Neural crest cell (in vitro differentiated cells): ENCODE measurements around the gene PTMS. TPM values are rescaled to one million over a fixed set of nuclear protein-coding genes. Genes with fewer than 3 reads are reported as not detected.

Experiments used
- DNase-seq: peaks from one replicate; pipeline ENCODE4 v3.0.0; 2021; ENCODE audit warnings: low read depth, mixed read lengths, low spot score
- H3K27ac Mint-ChIP-seq: one replicate; pipeline ENCODE4 v1.8.0; 2021; ENCODE audit warnings: mild to moderate bottlenecking, mixed read lengths; ENCODE audit not compliant: unreplicated experiment
- H3K27me3 Mint-ChIP-seq: 2 replicates; pipeline ENCODE4 v1.8.0; 2021; ENCODE audit warnings: low read depth, mild to moderate bottlenecking, mixed read lengths
- H3K36me3 Mint-ChIP-seq: 2 replicates; pipeline ENCODE4 v1.8.0; 2021; ENCODE audit warnings: low read depth, mild to moderate bottlenecking, mixed read lengths
- H3K4me1 Mint-ChIP-seq: 2 replicates; pipeline ENCODE4 v1.8.0; 2021; ENCODE audit warnings: mixed read lengths
- H3K4me3 Mint-ChIP-seq: one replicate; pipeline ENCODE4 v1.8.0; 2021; ENCODE audit warnings: mild to moderate bottlenecking, mixed read lengths
- H3K9me3 Mint-ChIP-seq: 2 replicates; pipeline ENCODE4 v1.8.0; 2021; ENCODE audit warnings: mixed read lengths
- total RNA-seq: library from RNA; stranded (reverse); gene quantifications from 2 replicates; pipeline ENCODE4 v1.2.1, GENCODE V29; 2021
- TF ChIP-seq, protein P1 (sequence below): fragments of 200-600 bp; sonication (generic); conservative IDR thresholded peaks from 2 replicates; pipeline ENCODE4 v1.5.0; 2021; ENCODE audit warnings: antibody characterized with exemption, mild to moderate bottlenecking

Gene PTMS
- total RNA-seq, 1 donor from 2014 or later = 669 TPM

DNA sequence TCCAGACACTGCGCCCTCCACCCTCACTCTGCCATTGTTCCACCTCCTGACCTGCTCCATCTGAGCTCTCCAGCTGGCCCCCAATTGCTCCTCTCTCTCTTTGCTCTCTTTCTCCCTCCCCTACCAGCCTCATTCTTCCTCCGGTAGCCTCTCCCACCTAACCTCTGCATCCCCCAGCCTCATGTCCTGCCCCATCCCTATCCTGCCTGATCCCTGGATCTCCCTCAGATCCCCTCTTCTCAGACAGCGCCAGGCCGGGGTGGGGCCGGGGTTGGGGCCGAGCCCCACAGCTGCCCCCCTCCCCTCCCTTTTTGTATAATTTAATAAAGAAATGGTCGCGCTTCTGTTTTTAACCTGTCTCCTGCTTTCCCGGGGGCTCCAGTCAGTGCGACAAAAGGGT, 4.4 kb downstream of the PTMS start:
- DNase-seq = no peak
- peak overlapping the region; percentile 85 for H3K4me3 Mint-ChIP-seq

DNA sequence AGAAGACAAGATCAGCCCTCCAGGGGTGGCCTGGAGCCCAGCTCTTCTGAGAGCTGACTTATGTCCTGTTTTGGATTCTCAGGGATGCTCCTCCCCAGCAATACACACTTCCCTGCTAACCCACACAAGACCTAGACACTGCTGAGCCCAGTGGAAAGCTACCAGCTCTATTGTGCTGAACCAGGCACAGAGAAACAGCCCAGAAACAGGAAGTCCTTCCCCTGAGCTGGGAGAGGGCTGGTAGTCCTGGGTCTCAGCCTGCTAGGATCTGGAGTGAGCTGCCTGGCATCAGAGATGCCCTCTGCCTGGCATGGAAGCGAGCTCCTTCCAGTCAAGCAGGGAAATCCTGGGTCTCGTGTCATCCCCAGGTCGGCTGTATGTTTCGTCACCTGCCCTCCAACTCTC, 4.9 kb downstream of the PTMS start:
- DNase-seq = no peak
- Mint-ChIP-seq H3K4me3 (peak overlapping the region; percentile 85), H3K4me1 (peaks cover 49% of the 10 kb centered on the region), H3K27ac (peak overlapping the region; percentile 50), H3K36me3 (peaks cover 20% of the 10 kb centered on the region), H3K27me3 (peaks cover 19% of the 10 kb centered on the region), H3K9me3 (no peaks in the 10 kb centered on the region)
- TF ChIP-seq, protein P1, sequence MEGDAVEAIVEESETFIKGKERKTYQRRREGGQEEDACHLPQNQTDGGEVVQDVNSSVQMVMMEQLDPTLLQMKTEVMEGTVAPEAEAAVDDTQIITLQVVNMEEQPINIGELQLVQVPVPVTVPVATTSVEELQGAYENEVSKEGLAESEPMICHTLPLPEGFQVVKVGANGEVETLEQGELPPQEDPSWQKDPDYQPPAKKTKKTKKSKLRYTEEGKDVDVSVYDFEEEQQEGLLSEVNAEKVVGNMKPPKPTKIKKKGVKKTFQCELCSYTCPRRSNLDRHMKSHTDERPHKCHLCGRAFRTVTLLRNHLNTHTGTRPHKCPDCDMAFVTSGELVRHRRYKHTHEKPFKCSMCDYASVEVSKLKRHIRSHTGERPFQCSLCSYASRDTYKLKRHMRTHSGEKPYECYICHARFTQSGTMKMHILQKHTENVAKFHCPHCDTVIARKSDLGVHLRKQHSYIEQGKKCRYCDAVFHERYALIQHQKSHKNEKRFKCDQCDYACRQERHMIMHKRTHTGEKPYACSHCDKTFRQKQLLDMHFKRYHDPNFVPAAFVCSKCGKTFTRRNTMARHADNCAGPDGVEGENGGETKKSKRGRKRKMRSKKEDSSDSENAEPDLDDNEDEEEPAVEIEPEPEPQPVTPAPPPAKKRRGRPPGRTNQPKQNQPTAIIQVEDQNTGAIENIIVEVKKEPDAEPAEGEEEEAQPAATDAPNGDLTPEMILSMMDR = no peak

More for the DNA sequence above, 4.4 kb downstream of the PTMS start:
- Mint-ChIP-seq H3K27me3 (peaks cover 18% of the 10 kb centered on the region), H3K27ac (peak overlapping the region; percentile 50), H3K9me3 (no peaks in the 10 kb centered on the region), H3K36me3 (peaks cover 18% of the 10 kb centered on the region), H3K4me1 (peaks cover 53% of the 10 kb centered on the region)
- TF ChIP-seq, protein P1 = no peak

DNA sequence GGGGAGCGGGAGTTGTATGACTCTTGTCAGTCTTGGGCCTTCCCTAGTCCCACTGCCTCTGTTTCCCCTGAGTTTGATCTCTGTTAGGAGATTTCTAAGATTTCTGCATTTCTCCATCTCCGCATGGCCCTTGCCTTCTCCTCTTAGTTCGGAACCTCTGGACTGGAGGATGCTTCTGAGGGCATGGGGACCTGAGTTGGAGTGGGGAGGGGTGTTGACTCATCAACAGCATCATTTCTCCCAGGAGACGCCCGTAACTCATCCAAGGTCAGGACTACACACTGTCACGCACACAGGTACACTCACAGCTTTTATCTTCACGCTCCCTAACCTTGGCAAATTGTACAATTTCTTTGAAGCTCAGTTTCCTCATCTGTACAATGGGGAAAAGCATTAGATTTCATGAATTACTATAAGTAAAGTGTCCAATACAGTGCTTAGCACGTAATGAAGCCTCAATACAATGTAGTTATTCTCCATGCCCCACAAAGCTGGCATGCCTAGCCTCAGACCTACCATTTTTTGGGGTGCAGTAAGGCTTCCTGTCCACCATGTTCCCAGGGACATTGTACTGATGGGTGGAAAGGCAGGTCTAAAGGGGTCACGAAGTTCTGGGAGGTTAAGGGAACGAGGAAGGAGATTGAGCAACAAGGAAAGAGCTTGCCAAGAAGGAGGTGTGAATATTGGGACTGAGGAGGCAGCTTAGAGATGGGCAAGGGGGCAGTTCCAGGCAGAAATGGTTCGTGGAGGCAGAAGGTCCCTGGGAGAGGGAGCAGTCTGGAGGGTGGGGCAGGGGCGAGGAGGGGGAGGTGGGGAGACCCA, 5.6 kb downstream of the PTMS start:
- Mint-ChIP-seq H3K4me3 (peak overlapping the region; percentile 79), H3K27ac (no peak overlapping the region), H3K4me1 (peaks cover 49% of the 10 kb centered on the region), H3K27me3 (peaks cover 21% of the 10 kb centered on the region), H3K9me3 (no peaks in the 10 kb centered on the region), H3K36me3 (peaks cover 22% of the 10 kb centered on the region)
- DNase-seq = no peak
- TF ChIP-seq, protein P1 = no peak

DNA sequence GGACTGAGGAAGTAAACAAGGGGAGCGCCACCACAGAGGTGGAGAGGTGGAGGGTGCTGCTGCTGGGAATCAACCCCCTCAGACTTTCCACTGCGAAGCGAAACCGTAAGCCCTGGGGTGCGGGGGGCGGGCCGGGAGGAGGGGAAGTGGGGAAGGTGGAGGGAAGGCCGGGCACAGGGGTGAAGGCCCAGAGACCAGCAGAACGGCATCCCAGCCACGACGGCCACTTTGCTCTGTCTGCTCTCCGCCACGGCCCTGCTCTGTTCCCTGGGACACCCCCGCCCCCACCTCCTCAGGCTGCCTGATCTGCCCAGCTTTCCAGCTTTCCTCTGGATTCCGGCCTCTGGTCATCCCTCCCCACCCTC, 6.2 kb downstream of the PTMS start, which contains the start of gene LAG3:
Gene LAG3 (plus strand): TSS at position 190 of the 365 bp plus-strand sequence. CDS start 333 bp downstream, outside the sequence.
- Mint-ChIP-seq H3K4me3 (peak within 1 kb of the TSS; percentile 80), H3K27ac (no peak within 1 kb of the TSS)

DNA sequence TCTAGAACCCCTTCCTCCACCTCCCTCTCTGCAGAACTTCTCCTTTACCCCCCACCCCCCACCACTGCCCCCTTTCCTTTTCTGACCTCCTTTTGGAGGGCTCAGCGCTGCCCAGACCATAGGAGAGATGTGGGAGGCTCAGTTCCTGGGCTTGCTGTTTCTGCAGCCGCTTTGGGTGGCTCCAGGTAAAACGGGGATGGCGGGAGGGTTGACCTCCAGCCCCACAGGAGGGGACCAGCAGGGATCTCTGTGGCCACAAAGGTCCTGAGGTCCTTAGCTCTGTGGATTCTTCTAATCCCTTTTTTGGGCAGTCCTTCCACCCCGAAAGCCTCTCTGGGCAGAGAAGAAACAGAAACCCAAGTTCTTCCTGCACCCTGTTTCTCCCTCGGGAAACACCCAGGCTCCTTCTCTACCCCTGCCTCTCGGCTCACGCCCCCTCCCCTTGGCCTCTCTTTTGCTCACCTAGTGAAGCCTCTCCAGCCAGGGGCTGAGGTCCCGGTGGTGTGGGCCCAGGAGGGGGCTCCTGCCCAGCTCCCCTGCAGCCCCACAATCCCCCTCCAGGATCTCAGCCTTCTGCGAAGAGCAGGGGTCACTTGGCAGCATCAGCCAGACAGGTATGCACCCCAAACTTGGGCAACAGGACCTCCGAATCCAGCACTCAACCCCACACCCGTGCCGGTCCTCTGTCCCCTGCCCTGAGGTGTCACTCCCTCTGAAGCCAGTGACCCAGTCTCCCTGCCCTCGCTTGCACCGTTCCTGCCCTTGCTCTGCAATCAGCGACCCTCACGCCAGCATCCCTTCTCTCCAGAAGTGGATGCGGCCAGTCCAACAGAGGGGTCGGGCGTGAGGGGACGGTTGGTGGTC, 6.8 kb downstream of the PTMS start:
- Mint-ChIP-seq H3K27ac (no peak overlapping the region), H3K4me3 (peak overlapping the region; percentile 80), H3K27me3 (peaks cover 17% of the 10 kb centered on the region), H3K36me3 (peaks cover 19% of the 10 kb centered on the region), H3K4me1 (peaks cover 46% of the 10 kb centered on the region), H3K9me3 (no peaks in the 10 kb centered on the region)
- no peak for DNase-seq
- TF ChIP-seq, protein P1 = no peak

More for the DNA sequence above, 6.2 kb downstream of the PTMS start, which contains the start of gene LAG3:
- DNase-seq = no peak
- Mint-ChIP-seq H3K27me3 (peaks cover 21% of the 10 kb centered on the region), H3K36me3 (peaks cover 22% of the 10 kb centered on the region), H3K9me3 (no peaks in the 10 kb centered on the region), H3K4me1 (peaks cover 49% of the 10 kb centered on the region)
- TF ChIP-seq, protein P1 = no peak
